Left forelimb (tissue), 1 donor: ENCODE data around the gene AFF3.

ENCODE experiments used
- DNase-seq: peaks from one replicate; pipeline ENCODE4 v3.0.0-alpha.2; 2018; ENCODE audit warnings: low spot score

Gene AFF3

DNA sequence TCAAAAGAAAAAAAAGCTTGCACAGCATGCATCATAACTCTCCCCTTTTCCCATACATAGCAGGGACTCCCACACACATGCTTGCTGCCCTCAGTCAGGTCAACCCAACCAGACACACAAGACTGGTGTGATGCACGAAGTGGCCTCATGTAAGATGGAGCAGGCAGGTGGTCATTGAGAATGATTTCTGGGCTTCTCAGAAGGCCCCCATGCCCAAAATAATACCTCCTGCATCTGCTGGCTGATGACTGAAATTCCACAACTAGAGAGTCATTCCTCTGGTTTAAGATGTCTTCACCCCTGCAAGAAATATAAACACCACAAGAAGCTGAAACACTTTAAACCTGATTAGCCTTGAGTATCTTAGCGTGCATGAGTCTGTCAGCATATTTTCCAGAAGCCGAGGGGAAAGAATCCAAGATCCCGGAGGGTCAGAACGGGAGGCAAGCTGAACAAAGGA is 131.1 kb downstream of the AFF3 start:
- DNase-seq = no peak

GRCh38 chr2:100010606-100011005 is 131.8 kb downstream of the AFF3 start:
- no peak for DNase-seq

DNA sequence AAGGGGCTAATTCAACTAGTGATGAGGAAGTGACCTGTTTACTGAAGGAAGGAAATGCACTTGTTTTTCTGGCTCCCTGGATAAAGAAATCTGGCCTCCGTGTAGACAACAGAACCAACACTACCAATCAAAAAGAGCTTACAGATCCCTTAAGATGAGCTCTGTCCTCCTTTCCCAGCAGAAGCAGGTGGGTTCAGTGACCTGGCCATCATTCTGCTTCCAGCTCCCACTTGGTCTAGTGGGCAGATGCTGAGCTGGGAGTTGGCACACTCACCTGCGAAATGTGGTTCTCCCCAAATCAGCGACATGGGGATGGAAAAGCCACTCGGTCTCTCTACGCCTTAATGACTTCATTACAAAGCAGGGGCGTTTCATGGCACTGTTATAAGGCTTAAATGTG is 132.6 kb downstream of the AFF3 start:
- no peak for DNase-seq

DNA sequence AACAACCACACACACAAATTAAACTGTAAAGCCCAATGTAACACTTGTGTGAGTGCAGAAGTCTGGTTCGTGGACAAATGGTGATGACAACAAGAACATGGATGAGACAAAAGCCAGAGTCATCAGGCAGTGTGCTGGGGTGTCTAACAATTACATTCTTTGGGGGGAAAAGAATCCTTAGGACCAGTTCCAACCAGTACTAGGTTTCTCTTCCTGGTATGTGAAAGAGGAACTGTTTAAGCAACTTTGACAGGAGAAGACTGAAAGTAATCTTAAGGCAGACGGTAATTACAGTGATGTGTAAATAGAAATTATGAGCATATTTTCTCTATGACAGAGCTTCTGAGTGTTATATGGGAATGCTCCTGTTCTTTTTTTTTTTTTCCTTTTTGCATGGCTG is 133.4 kb downstream of the AFF3 start:
- no peak for DNase-seq

- no peak for DNase-seq
These were observed 135.9 kb downstream of the AFF3 start for GRCh38 chr2:100006516-100006915.

GRCh38 chr2:100004959-100005387 is 137.4 kb downstream of the AFF3 start:
- no peak for DNase-seq

DNA sequence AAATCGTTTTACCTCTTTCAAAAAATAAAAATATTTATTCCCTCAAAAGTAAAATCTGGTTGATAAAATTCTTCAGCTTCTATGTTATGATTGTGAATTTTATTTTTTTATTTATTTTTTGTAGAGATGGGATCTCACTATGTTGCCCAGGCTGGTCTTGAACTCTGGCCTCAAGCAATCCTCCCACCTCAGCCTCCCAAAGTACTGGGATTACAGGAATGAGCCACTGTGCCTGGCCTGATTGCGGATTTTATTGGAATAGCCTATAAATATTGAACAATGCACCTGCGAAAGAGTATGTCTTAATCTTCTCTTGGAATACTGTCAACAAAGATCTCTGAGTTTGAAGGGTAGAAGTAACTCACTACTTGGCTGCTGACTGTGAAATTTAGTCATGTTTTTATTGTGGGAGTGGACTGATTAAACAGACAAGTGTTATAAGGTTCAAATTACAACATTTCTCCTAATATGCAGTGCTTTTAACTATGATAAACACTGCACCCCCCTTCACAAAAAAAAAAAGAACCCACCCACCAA is 138.0 kb downstream of the AFF3 start:
- DNase-seq = no peak

- no peak for DNase-seq
These were observed 140.3 kb downstream of the AFF3 start for GRCh38 chr2:100002059-100002458.

GRCh38 chr2:100000915-100001707 is 141.3 kb downstream of the AFF3 start:
- DNase-seq = no peak

DNA sequence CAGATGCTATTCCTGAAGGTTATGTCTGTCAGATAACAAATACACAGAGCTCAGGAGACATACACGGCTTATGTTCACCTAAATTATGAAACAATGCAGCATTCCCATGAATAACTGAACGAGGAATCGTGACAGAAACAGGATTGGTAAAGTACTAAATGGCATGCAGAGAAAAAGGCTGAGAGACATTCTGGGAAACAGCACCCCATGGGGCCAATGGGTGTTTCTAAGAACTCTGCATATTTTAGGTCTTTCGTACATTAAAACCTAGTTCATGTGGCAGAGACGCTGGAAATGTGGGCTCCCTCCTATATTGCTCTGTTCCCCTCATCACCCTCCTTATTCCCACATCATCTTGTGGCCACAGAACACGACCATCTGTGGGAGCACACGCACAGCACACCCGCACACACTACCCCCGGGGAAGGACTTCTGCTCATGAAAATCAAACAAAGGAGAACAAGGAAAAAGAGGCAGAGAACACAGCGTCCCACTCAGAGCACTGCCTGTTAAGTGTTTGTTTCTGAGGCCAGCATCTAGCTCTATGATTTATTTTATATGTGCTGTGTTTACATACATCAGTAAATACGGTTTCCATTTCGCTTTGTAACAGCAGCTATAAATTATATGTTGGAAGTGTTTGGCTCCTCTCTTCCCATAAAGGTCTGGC is 143.6 kb downstream of the AFF3 start:
- DNase-seq = no peak

GRCh38 chr2:99989905-99990304 is 152.5 kb downstream of the AFF3 start:
- DNase-seq = no peak

GRCh38 chr2:99988599-99988998 is 153.8 kb downstream of the AFF3 start:
- DNase-seq = no peak

GRCh38 chr2:99987160-99987559 is 155.2 kb downstream of the AFF3 start:
- no peak for DNase-seq

- no peak for DNase-seq
These were observed 157.4 kb downstream of the AFF3 start for GRCh38 chr2:99984799-99985515.

GRCh38 chr2:99982744-99983143 is 159.6 kb downstream of the AFF3 start:
- DNase-seq = no peak

- DNase-seq = no peak
These were observed 160.6 kb downstream of the AFF3 start for GRCh38 chr2:99981840-99982239.

GRCh38 chr2:99980176-99980575 is 162.2 kb downstream of the AFF3 start:
- DNase-seq = no peak

DNA sequence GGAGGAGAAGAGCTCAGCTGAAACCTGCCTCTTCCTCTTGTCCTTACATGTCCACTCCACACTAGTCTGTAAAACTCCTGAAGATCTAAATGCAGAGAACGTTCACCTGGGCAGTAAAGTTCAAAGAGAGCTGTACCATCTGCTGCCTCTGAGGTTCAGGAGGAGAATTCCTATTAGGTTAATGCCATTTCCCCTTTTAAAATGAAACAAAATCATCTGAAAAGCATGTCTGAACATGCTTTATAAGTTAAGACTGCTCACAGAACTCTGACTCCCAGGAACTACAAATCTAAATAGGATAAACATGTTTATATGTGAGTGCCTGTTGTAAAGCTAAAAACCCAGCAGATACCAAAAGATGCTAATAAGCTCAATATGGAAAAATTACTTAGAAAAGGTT is 164.4 kb downstream of the AFF3 start:
- DNase-seq = no peak

- no peak for DNase-seq
These were observed 167.0 kb downstream of the AFF3 start for GRCh38 chr2:99975386-99975785.

DNA sequence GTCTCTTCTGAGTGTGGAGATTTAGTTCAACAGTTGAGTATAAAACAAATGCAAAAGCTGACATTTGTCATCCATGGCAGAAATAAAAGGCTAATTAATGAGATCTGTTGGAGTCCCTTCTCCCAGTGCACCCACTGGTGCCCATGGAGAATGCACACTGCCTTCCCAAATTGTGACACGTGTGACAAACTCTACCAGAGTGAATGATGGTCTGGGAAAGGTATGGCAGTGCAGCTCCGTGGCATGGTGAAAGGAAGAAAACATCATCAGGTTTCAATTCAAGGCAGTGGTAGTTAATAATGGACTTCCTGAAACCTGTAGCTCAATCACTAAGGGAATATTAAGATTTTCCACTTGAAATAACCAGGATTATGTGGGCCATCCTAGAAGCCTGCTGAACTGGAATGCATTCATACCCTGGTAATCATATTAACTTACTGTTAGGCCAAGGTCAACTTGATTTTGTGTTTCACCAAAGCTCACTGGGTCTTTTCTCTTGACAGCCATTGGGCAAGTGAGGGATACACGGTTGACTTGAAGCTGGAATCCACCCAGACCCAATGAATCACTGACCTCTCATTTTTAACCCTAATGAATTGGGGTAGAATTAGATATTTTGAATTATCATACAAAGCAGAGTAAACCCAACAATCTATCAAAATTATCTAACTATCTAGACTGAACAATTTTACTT is 167.6 kb downstream of the AFF3 start:
- DNase-seq = no peak

GRCh38 chr2:99974275-99974674 is 168.1 kb downstream of the AFF3 start:
- no peak for DNase-seq

GRCh38 chr2:99971326-99971900 is 171.0 kb downstream of the AFF3 start:
- no peak for DNase-seq
